Esophagus muscularis mucosa (tissue), 4 donors: Measurements from ENCODE around the gene SLC41A1. TPM values are rescaled to one million over a fixed set of nuclear protein-coding genes. Genes with fewer than 3 reads are reported as not detected.

ENCODE experiments used
- DNase-seq: peaks from one replicate; pipeline ENCODE4 v3.0.0-alpha.2; 2017; ENCODE audit errors: extremely low spot score
- H3K27ac ChIP-seq, 4 donors: fragments of 200-600 bp; sonication (generic); replicated peaks in 1 of 4; 1 replicate in 3 of 4; 2 replicates in 1 of 4; pipeline ENCODE4 v1.5.1; 2016 to 2019; ENCODE audit warnings: mild to moderate bottlenecking in 1 of 4
- H3K27me3 ChIP-seq, 4 donors: fragments of 200-600 bp; sonication (generic); one replicate each; pipeline versions ENCODE4 v1.5.1 to v1.6.0; 2016 to 2019
- H3K36me3 ChIP-seq, 4 donors: fragments of 200-600 bp; sonication (generic); one replicate each; pipeline ENCODE4 v1.5.1; 2016 to 2019
- H3K4me1 ChIP-seq, 4 donors: fragments of 200-600 bp; sonication (generic); one replicate each; pipeline ENCODE4 v1.5.1; 2016 to 2019
- H3K4me3 ChIP-seq, 4 donors: fragments of 200-600 bp; sonication (generic); 1 replicate in 2 of 4; 2 replicates in 2 of 4; pipeline ENCODE4 v1.5.1; 2016 to 2019; ENCODE audit warnings: mild to moderate bottlenecking in 4 of 4, moderate library complexity in 1 of 4
- H3K9me3 ChIP-seq, 4 donors: fragments of 200-600 bp; sonication (generic); 1 replicate in 3 of 4; 2 replicates in 1 of 4; pipeline ENCODE4 v1.5.1; 2016 to 2019
- EP300 ChIP-seq: sonication (generic); formaldehyde crosslinking; IDR thresholded peaks from one replicate; pipeline ENCODE4 v1.6.1; 2017; ENCODE audit warnings: antibody characterized with exemption
- POLR2A ChIP-seq: fragments of 450-650 bp; IDR thresholded peaks from one replicate; pipeline ENCODE4 v1.6.1; 2017; ENCODE audit warnings: antibody characterized with exemption, moderate library complexity, mild to moderate bottlenecking, low read depth
- POLR2AphosphoS5 ChIP-seq, 2 donors: sonication (generic); formaldehyde crosslinking; IDR thresholded peaks; one replicate each; pipeline ENCODE4 v1.6.1; 2017; ENCODE audit warnings: antibody characterized with exemption in 2 of 2
- WGBS: methylation state at CpG from one replicate; pipeline ENCODE4 v1.1.5; 2018; 5-methylcytosine and 5-hydroxymethylcytosine counted together
- intact Hi-C: fragments of 100-400 bp; cut with DNase I; formaldehyde crosslinking; loops from one replicate; pipeline ENCODE4 v1.15.1; 2023
- total RNA-seq, 4 donors: library from RNA; depleted of rRNA; stranded (reverse); fragments of >200 nt; gene quantifications; one replicate each; pipeline versions ENCODE4 v1.1.0 to v1.2.1, GENCODE V29; 2016
- TF ChIP-seq, protein P1 (sequence below), 3 experiments: fragments of 200-600 bp in 2 of 3; fragments of 450-650 bp in 1 of 3; sonication (generic) in 2 of 3; IDR thresholded peaks; one replicate each; pipeline ENCODE4 v1.5.1; 2017 to 2019; ENCODE audit warnings: antibody characterized with exemption in 3 of 3, mild to moderate bottlenecking in 2 of 3, moderate library complexity in 1 of 3

Gene SLC41A1
- total RNA-seq, 4 donors from 2014 or later = 22.4 to 37.1 (median 30.6) TPM

DNA sequence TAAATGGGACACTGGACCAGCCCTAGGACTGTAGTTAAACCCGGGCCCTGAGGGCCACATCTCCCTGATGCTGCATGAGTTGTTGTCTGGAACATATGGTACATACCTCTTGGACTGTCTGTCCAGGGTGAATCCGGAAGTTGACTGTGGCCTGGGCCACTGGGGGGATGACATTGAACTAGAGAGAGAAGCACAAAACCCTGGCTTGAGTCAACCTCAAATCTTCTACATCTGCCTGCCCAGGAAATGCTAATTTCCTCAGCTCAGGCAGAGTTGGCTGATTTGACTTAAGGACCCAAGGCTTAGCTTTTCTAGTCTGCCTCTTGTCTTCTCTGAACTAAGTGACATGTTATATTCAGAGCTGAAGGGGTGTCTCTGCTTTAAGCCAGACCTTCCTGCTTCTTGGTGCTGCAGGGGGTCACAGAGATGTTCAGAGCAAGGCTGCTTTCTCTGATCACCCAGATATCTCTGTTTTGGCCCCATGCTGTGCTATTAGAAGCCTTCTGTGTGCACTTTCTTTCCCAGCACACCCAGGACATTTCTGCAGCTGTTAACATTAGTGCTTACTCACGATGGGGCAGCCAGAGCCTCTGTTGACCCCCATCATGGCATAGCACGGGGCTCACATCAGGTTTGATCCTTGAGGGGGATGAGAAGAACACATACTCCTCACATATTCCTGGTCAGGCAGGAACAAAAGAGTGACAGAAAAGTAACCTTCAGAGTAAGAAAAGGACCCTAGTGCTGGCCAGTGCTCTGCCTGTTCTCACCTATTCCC, 27.3 kb upstream of the SLC41A1 start:
- H3K36me3 ChIP-seq = no peaks in the 10 kb centered on the region
- H3K4me3 ChIP-seq = no peak overlapping the region
- WGBS = 87% methylated on average over 4 of the region's 4 CpGs
- no peak for DNase-seq
- intact Hi-C loops = no loop called here
- H3K27ac ChIP-seq = no peak overlapping the region
- TF ChIP-seq POLR2AphosphoS5 (IDR thresholded peaks at IDR 0.05) (no peak), EP300 (no peak), POLR2A (no peak)
- TF ChIP-seq, protein P1, sequence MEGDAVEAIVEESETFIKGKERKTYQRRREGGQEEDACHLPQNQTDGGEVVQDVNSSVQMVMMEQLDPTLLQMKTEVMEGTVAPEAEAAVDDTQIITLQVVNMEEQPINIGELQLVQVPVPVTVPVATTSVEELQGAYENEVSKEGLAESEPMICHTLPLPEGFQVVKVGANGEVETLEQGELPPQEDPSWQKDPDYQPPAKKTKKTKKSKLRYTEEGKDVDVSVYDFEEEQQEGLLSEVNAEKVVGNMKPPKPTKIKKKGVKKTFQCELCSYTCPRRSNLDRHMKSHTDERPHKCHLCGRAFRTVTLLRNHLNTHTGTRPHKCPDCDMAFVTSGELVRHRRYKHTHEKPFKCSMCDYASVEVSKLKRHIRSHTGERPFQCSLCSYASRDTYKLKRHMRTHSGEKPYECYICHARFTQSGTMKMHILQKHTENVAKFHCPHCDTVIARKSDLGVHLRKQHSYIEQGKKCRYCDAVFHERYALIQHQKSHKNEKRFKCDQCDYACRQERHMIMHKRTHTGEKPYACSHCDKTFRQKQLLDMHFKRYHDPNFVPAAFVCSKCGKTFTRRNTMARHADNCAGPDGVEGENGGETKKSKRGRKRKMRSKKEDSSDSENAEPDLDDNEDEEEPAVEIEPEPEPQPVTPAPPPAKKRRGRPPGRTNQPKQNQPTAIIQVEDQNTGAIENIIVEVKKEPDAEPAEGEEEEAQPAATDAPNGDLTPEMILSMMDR (IDR thresholded peaks at IDR 0.05) = no peak
- no peaks in the 10 kb centered on the region for H3K4me1 ChIP-seq
- H3K27me3 ChIP-seq = no peaks in the 10 kb centered on the region
- H3K9me3 ChIP-seq = no peaks in the 10 kb centered on the region

DNA sequence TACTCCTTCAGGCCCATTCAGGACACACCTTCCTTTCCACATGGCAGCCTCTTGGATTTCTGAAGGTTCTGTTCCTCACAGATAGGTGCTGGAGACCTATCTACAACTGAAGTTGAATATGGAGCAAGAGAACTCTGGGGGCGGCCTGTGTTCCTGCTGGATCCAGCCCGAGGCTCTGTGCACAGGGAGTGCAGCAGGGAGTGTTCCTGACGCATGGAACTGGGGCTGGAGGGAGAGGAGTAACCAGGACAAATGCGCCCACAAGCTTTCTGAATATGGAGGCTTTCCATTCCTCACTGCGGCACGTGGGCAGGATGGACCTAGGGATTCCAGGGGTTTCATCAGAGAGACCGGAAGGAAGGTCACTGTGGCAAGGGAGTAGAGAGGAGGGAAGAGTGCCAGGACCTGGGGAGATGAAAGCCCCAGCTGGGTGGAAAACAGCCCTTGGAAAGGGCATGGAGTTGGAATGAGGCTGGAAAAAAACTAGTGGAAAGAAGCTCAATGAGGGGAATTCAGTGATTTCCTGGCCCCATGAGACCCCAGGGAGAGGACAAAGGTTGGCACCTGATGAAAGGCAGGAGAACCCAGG, 24.5 kb upstream of the SLC41A1 start:
- intact Hi-C loops = no loop called here
- 79% methylated on average over 5 of the region's 7 CpGs for WGBS
- Histone ChIP-seq H3K27ac (no peak overlapping the region), H3K36me3 (no peaks in the 10 kb centered on the region), H3K9me3 (no peaks in the 10 kb centered on the region), H3K27me3 (no peaks in the 10 kb centered on the region), H3K4me3 (no peak overlapping the region), H3K4me1 (peaks cover 0 to 1% (median 0%) of the 10 kb centered on the region in 4 donors)
- TF ChIP-seq POLR2A (no peak), EP300 (no peak), POLR2AphosphoS5 (IDR thresholded peaks at IDR 0.05) (no peak)
- TF ChIP-seq, protein P1 (IDR thresholded peaks at IDR 0.05) = no peak
- DNase-seq = no peak

DNA sequence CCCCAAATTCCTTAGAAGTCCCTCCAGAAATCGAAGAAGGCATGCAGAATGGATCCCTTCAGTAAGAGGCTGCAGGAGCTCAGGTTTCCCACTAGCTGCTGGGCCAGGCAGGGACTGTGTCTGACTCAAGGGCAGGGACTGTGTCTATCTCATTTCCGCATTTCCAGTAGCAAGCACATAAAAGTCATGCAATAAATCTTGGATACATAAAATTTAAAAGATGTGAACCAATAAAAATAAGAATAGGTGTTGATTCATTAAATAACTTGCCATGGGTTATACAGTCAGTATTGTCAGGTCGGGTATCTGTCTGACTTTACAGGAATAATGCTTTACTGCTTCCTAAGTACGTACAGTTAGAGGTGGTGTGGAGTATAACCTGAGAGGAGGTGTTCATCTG, 21.8 kb upstream of the SLC41A1 start:
- no peaks in the 10 kb centered on the region for H3K36me3 ChIP-seq
- no peaks in the 10 kb centered on the region for H3K27me3 ChIP-seq
- H3K9me3 ChIP-seq = no peaks in the 10 kb centered on the region
- 89% methylated on average over 4 of the region's 4 CpGs for WGBS
- no peak overlapping the region for H3K4me3 ChIP-seq
- peaks cover 0 to 9% (median 0%) of the 10 kb centered on the region in 4 donors for H3K4me1 ChIP-seq
- no peak overlapping the region for H3K27ac ChIP-seq
- TF ChIP-seq POLR2A = no peak
- no peak for TF ChIP-seq POLR2AphosphoS5 (IDR thresholded peaks at IDR 0.05)
- TF ChIP-seq, protein P1 (IDR thresholded peaks at IDR 0.05) = no peak
- TF ChIP-seq EP300 = no peak
- intact Hi-C loops = no loop called here
- no peak for DNase-seq

DNA sequence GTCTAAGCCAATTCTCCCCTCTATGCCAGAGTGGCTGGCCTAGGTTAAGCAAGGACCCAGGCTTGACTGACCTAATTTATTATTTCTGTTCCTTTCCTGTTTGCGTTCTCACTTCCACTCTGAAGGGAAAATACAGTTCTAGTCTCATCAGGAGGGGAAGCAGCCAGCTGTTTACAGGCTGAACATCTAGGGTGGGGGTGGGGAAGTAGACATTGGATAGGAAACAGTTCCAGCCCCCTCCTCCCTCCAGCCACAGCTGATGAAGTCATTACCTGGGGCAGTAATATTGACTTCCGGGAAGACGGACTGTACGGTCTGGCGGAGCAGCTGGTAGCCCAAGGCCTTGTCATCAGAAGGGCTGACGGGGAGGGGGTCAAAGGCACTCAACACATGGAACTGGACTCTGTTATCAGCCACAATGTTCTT, 19.3 kb upstream of the SLC41A1 start:
- Histone ChIP-seq H3K9me3 (no peaks in the 10 kb centered on the region), H3K4me1 (peaks cover 0 to 9% (median 1%) of the 10 kb centered on the region in 4 donors), H3K27me3 (no peaks in the 10 kb centered on the region), H3K36me3 (no peaks in the 10 kb centered on the region), H3K4me3 (no peak overlapping the region), H3K27ac (no peak overlapping the region)
- DNase-seq = no peak
- intact Hi-C loops = no loop called here
- 82% methylated on average over 6 of the region's 6 CpGs for WGBS
- TF ChIP-seq POLR2A = no peak
- TF ChIP-seq EP300 = no peak
- no peak for TF ChIP-seq POLR2AphosphoS5 (IDR thresholded peaks at IDR 0.05)
- TF ChIP-seq, protein P1 (IDR thresholded peaks at IDR 0.05) = no peak
